ENCODE results near the gene TLL2. TPM values are rescaled to one million over a fixed set of nuclear protein-coding genes. Genes with fewer than 3 reads are reported as not detected.

The TLL2 gene
- total RNA-seq, 1 donor from 2014 or later, result 2.5 TPM

DNA sequence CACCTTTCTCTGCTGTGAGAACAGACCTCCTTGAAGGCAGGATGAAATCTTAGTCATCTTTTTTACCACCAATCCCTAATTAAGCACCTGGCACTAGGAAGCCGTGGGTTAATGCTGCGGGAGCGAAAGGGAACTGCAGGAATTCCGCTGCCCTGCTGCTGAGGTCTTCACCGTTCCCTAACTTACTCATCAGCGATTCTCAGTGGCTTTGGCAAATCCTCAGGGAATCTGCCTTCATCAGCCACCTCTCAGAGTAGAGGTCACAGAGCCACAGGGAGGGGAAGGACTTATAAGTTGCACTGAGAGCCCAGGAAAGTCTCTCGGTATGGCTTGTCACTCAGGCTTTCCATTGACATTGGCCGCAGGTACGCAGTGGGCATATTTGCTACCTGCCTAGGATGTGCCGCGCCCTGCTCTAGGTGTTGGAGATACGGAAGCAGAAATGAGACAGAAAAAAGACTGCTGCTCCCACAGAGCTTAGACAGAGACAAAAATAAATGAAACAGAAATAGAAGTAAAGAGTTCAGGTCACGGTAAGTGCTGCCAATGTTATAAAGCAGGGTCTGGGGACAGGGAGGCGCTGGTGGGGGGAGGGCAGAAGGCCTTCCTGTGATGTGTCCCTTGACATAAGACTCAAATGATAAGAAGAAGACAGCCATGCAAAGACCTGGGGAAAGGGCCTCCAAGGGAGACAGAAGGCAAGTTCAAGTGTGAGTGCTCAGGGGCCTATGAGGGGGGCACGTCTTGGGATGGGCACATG is 82.3 kb downstream of the TLL2 start:
- DNase-seq (ENCODE audit: extremely low read depth, low read depth, low spot score), result no peak

- no peak for DNase-seq (ENCODE audit: extremely low read depth, low read depth, low spot score)
These were observed 86.4 kb downstream of the TLL2 start for GRCh38 chr10:96427291-96427690.

DNA sequence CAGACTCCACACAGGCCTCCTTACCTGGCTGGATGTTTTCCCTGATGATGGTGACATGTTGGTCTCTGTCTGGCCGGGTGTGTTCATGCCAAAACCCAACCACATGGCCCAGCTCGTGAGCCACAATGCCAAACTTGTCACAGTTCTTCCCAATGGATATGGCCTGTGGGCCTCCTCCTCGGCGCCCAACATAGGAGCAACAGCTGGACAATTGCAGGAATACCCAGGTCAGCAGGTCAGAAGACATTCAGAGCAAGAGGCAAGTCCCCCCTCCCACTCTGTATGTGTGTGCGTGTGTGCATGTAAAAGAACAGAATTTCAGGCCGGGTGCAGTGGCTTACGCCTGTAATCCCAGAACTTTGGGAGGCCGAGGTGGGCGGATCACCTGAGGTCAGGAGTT is 91.2 kb downstream of the TLL2 start:
- DNase-seq (ENCODE audit: extremely low read depth, low read depth, low spot score), result no peak

DNA sequence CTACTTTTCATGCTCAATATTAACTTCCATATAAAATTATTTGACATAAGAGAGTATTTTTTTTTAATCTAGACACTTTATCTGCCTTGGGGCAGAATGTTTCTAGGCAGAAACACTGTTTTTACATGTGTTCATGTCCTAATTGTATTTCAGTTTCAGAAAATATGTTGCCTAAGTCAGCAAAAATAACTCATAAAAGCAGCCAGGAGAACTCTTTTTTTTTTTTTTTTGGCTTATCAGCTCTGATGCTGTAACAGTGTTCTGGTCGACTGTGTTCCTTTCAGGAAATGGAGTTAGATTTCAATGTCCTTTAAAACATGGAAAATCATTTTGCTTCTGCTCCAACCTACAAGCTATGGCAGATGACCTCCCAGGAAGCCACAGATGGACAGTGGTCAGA is 91.7 kb downstream of the TLL2 start:
- DNase-seq (ENCODE audit: extremely low read depth, low read depth, low spot score), result no peak

- no peak for DNase-seq (ENCODE audit: extremely low read depth, low read depth, low spot score)
These were observed 93.3 kb downstream of the TLL2 start for GRCh38 chr10:96420228-96421009.

GRCh38 chr10:96419351-96419750 is 94.4 kb downstream of the TLL2 start:
- DNase-seq (ENCODE audit: extremely low read depth, low read depth, low spot score), result no peak

DNA sequence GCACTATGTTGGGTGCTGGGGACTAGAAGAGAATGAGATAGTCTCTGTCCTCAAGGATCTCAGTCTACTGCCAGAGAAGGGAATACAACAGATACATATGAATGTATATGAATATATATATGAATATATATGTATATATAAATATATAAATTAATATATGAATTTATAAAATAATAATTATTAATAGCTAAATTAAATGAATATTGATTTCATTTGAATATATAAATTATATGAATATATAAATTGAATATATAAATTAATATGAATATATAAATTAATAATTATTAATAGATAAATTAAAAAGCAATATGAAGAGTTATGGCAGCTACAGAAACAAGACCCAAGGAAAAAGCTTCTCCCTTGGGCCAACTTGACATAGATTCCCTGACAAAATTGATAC is 95.1 kb downstream of the TLL2 start:
- no peak for DNase-seq (ENCODE audit: extremely low read depth, low read depth, low spot score)

- no peak for DNase-seq (ENCODE audit: extremely low read depth, low read depth, low spot score)
These were observed 96.3 kb downstream of the TLL2 start for GRCh38 chr10:96417441-96417840.

- no peak for DNase-seq (ENCODE audit: extremely low read depth, low read depth, low spot score)
These were observed 97.1 kb downstream of the TLL2 start for GRCh38 chr10:96416643-96417042.

- no peak for DNase-seq (ENCODE audit: extremely low read depth, low read depth, low spot score)
These were observed 97.7 kb downstream of the TLL2 start for GRCh38 chr10:96415891-96416554.

DNA sequence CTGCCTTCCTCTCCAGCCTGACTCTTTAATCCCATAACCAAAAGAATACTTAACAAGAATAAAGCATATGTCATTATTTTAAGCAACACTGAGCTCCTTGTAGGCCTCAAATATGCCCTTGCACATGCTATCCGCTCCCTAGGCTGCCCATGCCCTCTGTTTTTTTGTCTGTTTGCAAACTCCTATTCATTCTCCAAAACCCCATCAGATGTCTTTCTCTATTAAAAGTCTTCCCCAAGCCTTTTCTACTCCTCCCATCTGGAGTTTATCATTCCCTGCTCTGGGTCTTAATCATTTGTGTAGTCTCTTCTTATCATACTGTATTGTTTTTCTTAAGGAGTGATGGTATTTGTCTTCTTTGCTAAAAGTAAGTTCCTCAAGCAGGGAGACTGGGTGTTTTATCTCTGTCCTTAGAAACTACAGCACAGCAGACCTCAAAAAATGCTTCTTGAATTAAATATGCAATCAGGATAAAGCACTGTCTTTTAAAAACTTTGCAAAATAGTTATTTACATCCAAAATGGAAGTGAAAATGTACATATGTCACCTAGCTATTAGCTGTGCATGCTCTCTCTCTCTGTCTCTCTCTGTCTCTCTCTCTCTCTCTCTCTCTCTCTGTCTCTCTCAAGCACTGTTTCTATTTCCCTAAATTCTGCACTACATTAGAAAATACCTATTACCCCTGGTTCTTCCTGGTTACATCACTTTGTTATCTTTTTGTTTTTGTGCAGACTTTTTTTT is 98.4 kb downstream of the TLL2 start:
- no peak for DNase-seq (ENCODE audit: extremely low read depth, low read depth, low spot score)

GRCh38 chr10:96414303-96414702 is 99.4 kb downstream of the TLL2 start:
- no peak for DNase-seq (ENCODE audit: extremely low read depth, low read depth, low spot score)

GRCh38 chr10:96413151-96413787 is 100.5 kb downstream of the TLL2 start:
- DNase-seq (ENCODE audit: extremely low read depth, low read depth, low spot score), result no peak

DNA sequence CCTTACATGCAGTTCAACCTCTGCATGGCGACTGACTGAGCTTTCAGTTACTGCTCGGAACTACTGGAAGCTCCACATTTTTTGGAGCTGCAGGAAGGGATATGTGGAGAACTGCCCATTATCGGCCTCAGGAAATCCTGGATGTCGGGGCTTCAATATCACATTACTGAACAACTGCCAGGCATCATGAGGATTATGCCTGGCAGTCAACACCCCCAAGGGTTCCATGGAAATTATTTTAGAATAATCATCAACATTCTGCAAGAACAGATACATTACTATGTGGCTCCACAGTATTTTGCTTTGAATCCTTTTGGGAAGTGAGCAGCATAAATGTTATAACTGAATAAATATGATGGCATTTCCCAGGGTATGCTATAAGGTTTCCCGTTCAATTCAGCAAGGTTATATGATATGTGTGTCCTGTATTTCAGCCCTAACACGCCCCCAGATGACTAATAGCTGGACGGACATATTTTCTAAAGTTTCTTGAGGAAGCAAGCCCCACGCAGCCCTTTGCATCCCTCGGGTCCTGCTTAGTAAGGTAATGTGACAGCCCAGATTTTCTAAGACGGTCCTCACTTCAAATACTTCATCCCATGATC is 101.9 kb downstream of the TLL2 start:
- DNase-seq (ENCODE audit: extremely low read depth, low read depth, low spot score), result no peak

- DNase-seq (ENCODE audit: extremely low read depth, low read depth, low spot score), result no peak
These were observed 103.4 kb downstream of the TLL2 start for GRCh38 chr10:96410296-96410695.

DNA sequence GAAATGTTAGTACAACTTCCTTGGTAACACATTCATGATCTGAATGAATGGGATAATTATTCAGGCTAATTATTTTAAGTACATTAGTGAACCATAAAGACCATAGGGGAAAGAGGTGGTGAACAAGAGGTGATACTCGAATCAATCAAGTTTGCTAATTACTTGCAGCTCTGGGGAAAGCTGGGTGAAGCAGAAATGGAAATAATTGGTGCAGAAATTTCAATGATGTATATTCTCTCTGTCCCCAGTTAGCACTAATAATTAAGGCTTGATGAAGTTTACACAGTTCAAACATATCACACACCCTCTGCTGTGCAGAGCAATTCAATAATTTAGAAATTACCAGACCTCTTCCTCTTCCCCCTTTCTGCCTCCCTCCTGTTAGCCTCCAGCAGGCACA is 105.5 kb downstream of the TLL2 start:
- DNase-seq (ENCODE audit: extremely low read depth, low read depth, low spot score), result no peak

DNA sequence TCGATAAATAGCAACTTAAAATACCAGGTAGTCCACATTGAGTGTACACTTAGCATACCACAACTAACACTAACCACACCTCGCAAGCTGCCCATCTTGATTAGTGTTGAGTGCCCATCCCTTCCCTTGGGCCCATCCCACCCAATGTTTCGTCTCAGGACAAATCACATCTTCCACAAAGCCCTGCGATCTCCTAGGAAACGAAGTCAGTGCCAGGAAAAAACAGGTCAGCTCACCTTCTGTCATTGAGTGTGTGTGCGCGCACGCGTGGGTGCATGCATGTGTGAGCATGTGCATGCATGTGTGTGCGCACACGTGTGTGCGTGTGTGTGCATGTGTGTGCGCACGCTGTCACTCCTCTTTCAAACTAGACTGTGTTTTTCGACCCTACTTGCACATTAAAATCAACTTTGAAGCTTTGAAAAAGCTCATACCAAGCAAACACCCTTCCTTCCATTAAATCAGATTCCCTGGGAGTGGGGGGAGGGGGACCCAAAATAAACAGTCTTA is 106.1 kb downstream of the TLL2 start:
- no peak for DNase-seq (ENCODE audit: extremely low read depth, low read depth, low spot score)

DNA sequence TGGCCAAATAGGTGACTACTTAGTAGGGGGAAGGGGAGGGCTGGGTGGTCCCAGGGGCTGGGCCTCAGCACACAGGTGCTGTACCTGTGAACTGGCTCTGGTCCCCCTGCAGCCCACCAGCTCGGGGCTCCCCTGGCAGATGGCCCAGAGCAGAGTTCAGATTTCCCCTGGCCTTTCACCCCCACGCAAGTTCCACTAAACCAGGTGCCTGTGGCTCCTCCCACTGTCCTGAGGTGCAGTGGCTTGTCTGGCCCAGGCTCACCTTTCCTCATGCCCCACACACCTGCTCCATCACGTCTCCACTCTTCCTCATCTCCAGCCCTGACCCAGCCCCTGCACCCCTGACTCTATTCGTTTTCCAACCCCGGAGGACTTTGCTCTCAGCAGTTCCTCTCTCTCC is 107.6 kb downstream of the TLL2 start:
- no peak for DNase-seq (ENCODE audit: extremely low read depth, low read depth, low spot score)

- DNase-seq (ENCODE audit: extremely low read depth, low read depth, low spot score), result no peak
These were observed 111.1 kb downstream of the TLL2 start for GRCh38 chr10:96402417-96403305.

All from glomerular endothelial cell (primary cell).